Measurements from ENCODE around the gene ROM1.

DNA sequence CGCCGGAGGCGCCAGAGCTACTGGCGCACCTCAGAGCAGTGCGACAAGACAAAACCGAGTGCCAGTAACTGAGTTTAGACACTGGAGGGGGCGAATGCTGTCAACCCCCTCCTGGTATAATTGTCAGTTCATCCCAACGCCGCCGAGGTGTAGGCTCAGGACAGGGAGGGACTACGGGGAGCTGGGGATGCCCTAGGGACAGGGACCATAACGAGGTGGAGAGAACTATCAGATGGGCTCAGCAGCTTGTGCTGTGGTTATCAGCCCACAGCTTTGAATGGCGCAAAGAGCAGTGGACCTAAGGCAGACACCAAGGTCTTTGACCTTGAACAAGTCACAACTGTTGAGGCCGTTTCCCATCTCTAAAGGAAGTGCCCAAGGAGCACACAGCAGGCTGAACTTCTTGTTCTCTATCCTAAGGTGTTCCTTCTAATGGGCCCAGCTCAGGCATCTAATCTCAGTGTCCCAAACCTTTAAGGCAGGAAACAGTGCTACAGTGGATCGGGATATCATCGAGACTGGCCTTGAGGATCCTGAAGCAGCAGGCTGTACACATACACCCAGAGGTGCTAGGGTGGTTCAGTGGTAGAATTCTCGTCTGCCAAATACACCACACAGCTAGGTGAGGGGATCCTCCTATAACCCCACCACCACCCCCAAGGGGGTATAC, 20.8 kb upstream of the ROM1 start:
- TF ChIP-seq FOXK2 (IDR thresholded peaks at IDR 0.05), result no peak
- no peak for TF ChIP-seq SUZ12 (IDR thresholded peaks at IDR 0.05)
- TF ChIP-seq HDGF (IDR thresholded peaks at IDR 0.05; ENCODE audit: borderline replicate concordance), result no peak
- no peak for TF ChIP-seq NFRKB (IDR thresholded peaks at IDR 0.05)
- TF ChIP-seq TARDBP (IDR thresholded peaks at IDR 0.05), result no peak
- no peak for TF ChIP-seq SP1 (IDR thresholded peaks at IDR 0.05)
- TF ChIP-seq ELF4 (IDR thresholded peaks at IDR 0.05), result no peak
- TF ChIP-seq FOXM1 (IDR thresholded peaks at IDR 0.05; ENCODE audit: borderline replicate concordance), result no peak
